ENCODE results near the gene LRBA.
"Not testable (repeated sequence)": the region's sequence is repeated elsewhere in the genome, so short reads cannot be mapped to it uniquely, and the experiment has no call there.

LRBA gene

GRCh38 chr4:150585611-150586010, 429.5 kb downstream of the LRBA start:
- no peak for DNase-seq (ENCODE audit: low read depth)

- DNase-seq (ENCODE audit: low read depth): no peak
Measured at GRCh38 chr4:150584111-150584915, 430.8 kb downstream of the LRBA start.

GRCh38 chr4:150583287-150584110, 431.6 kb downstream of the LRBA start:
- DNase-seq (ENCODE audit: low read depth): no peak

GRCh38 chr4:150582873-150583286, 432.2 kb downstream of the LRBA start:
- DNase-seq (ENCODE audit: low read depth): no peak

GRCh38 chr4:150582146-150582872, 432.8 kb downstream of the LRBA start, which contains the start of gene MAB21L2:
Gene MAB21L2 (plus strand): TSS chr4:150582151. CDS start chr4:150583030, 879 bp downstream.
- DNase-seq (ENCODE audit: low read depth): no peak

GRCh38 chr4:150581641-150582051, 433.4 kb downstream of the LRBA start:
- DNase-seq (ENCODE audit: low read depth): no peak

GRCh38 chr4:150581056-150581605, 434.0 kb downstream of the LRBA start:
- no peak for DNase-seq (ENCODE audit: low read depth)

- no peak for DNase-seq (ENCODE audit: low read depth)
Measured at GRCh38 chr4:150580306-150580705, 434.8 kb downstream of the LRBA start.

- no peak for DNase-seq (ENCODE audit: low read depth)
Measured at GRCh38 chr4:150579551-150580234, 435.4 kb downstream of the LRBA start.

GRCh38 chr4:150578745-150579501, 436.2 kb downstream of the LRBA start:
- DNase-seq (ENCODE audit: low read depth): no peak

- DNase-seq (ENCODE audit: low read depth): no peak
Measured at GRCh38 chr4:150577796-150578195, 437.3 kb downstream of the LRBA start.

- no peak for DNase-seq (ENCODE audit: low read depth)
Measured at GRCh38 chr4:150574678-150575077, 440.4 kb downstream of the LRBA start.

GRCh38 chr4:150573534-150573933, 441.6 kb downstream of the LRBA start:
- DNase-seq (ENCODE audit: low read depth): no peak

- DNase-seq (ENCODE audit: low read depth): no peak
Measured at GRCh38 chr4:150572704-150573504, 442.2 kb downstream of the LRBA start.

GRCh38 chr4:150570862-150571261, 444.2 kb downstream of the LRBA start:
- DNase-seq (ENCODE audit: low read depth): no peak

GRCh38 chr4:150569998-150570535, 445.0 kb downstream of the LRBA start:
- DNase-seq (ENCODE audit: low read depth): no peak

- no peak for DNase-seq (ENCODE audit: low read depth)
Measured at GRCh38 chr4:150569384-150569987, 445.6 kb downstream of the LRBA start.

GRCh38 chr4:150567070-150567469, 448.0 kb downstream of the LRBA start:
- DNase-seq (ENCODE audit: low read depth): no peak

- DNase-seq (ENCODE audit: low read depth): not testable (repeated sequence)
Measured at GRCh38 chr4:150564967-150565366, 450.1 kb downstream of the LRBA start.

All from activated T-cell treated with anti-CD3 and anti-CD28 coated beads for 48 hours (primary cell).